CD14-positive monocyte (primary cell): ENCODE results near the gene FKBP2. TPM values are rescaled to one million over a fixed set of nuclear protein-coding genes. Genes with fewer than 3 reads are reported as not detected.

Source experiments
- DNase-seq, 3 donors: peaks; one replicate each; pipeline ENCODE4 v3.0.0-alpha.2; 2011 to 2022
- H2AFZ ChIP-seq: 2 replicates; pipeline ENCODE4 v1.6.0; 2012; ENCODE audit warnings: mild to moderate bottlenecking, low read depth, low read length, inconsistent platforms; ENCODE audit not compliant: insufficient read depth, poor library complexity, severe bottlenecking
- H3K27ac ChIP-seq, 2 donors: 1 replicate in 1 of 2; 2 replicates in 1 of 2; pipeline ENCODE4 v1.5.1; 2012 to 2013; ENCODE audit warnings: low read length in 2 of 2, control low read depth in 1 of 2, inconsistent platforms in 1 of 2, low read depth in 1 of 2, mild to moderate bottlenecking in 1 of 2
- H3K27me3 ChIP-seq, 2 donors: one replicate each; pipeline versions ENCODE4 v1.6.0 to v1.6.1; 2011 to 2013; ENCODE audit warnings: low read length in 2 of 2; ENCODE audit not compliant: control insufficient read depth in 2 of 2, insufficient read depth in 2 of 2
- H3K36me3 ChIP-seq, 2 donors: replicated peaks in 1 of 2; 1 replicate in 1 of 2; 2 replicates in 1 of 2; pipeline versions ENCODE4 v1.5.1 to v1.6.1; 2012 to 2013; ENCODE audit warnings: low read length in 2 of 2, control low read depth in 1 of 2, inconsistent platforms in 1 of 2, mild to moderate bottlenecking in 1 of 2; ENCODE audit not compliant: insufficient read depth in 2 of 2, control insufficient read depth in 1 of 2
- H3K4me1 ChIP-seq, 2 donors: 1 replicate in 1 of 2; 2 replicates in 1 of 2; pipeline versions ENCODE4 v1.5.1 to v1.6.1; 2012 to 2013; ENCODE audit warnings: low read length in 2 of 2, control low read depth in 1 of 2, inconsistent platforms in 1 of 2, mild to moderate bottlenecking in 1 of 2, moderate library complexity in 1 of 2; ENCODE audit not compliant: insufficient read depth in 2 of 2, control insufficient read depth in 1 of 2
- H3K4me2 ChIP-seq: replicated peaks from 2 replicates; pipeline ENCODE3; 2012; ENCODE audit warnings: low read length, moderate library complexity, mild to moderate bottlenecking; ENCODE audit not compliant: poor library complexity, severe bottlenecking; ENCODE audit errors: extremely low read depth
- H3K4me3 ChIP-seq, 3 experiments: fragments of 200-600 bp in 1 of 3; sonication (generic) in 1 of 3; replicated peaks in 1 of 3; 1 replicate in 2 of 3; 2 replicates in 1 of 3; pipeline ENCODE4 v1.5.1; 2011 to 2013; ENCODE audit warnings: low read length in 3 of 3, mild to moderate bottlenecking in 3 of 3, control low read depth in 2 of 3, low read depth in 2 of 3, inconsistent platforms in 1 of 3, moderate library complexity in 1 of 3
- H3K79me2 ChIP-seq: 2 replicates; pipeline ENCODE4 v1.6.0; 2012; ENCODE audit warnings: mild to moderate bottlenecking, control low read depth, inconsistent platforms, low read length, moderate library complexity; ENCODE audit not compliant: insufficient read depth
- H3K9ac ChIP-seq: 2 replicates; pipeline ENCODE4 v1.6.0; 2017; ENCODE audit warnings: low read length, mild to moderate bottlenecking; ENCODE audit not compliant: insufficient read depth, poor library complexity, severe bottlenecking
- H3K9me3 ChIP-seq, 2 donors: replicated peaks in 1 of 2; 1 replicate in 1 of 2; 2 replicates in 1 of 2; pipeline versions ENCODE4 v1.5.1 to v1.6.1; 2012 to 2013; ENCODE audit warnings: low read length in 2 of 2, control low read depth in 1 of 2; ENCODE audit not compliant: control insufficient read depth in 1 of 2, insufficient read depth in 1 of 2
- H4K20me1 ChIP-seq: 2 replicates; pipeline ENCODE4 v1.6.0; 2012; ENCODE audit warnings: mild to moderate bottlenecking, low read length, control low read depth, moderate library complexity; ENCODE audit not compliant: insufficient read depth
- H3K27ac Mint-ChIP-seq, 7 donors: one replicate each; pipeline ENCODE4 v1.8.0; 2020; ENCODE audit warnings: mild to moderate bottlenecking in 7 of 7, mixed read lengths in 7 of 7, moderate library complexity in 6 of 7, inconsistent platforms in 2 of 7
- H3K27me3 Mint-ChIP-seq, 3 donors: one replicate each; pipeline ENCODE4 v1.8.0; 2021 to 2022; ENCODE audit warnings: low read depth in 3 of 3, mild to moderate bottlenecking in 3 of 3, mixed read lengths in 3 of 3, moderate library complexity in 3 of 3, inconsistent platforms in 1 of 3
- H3K36me3 Mint-ChIP-seq, 2 donors: one replicate each; pipeline ENCODE4 v1.8.0; 2020; ENCODE audit warnings: mixed read lengths in 2 of 2, inconsistent platforms in 1 of 2, mild to moderate bottlenecking in 1 of 2
- H3K4me1 Mint-ChIP-seq: one replicate; pipeline ENCODE4 v1.8.0; 2020; ENCODE audit warnings: mild to moderate bottlenecking, mixed read lengths
- H3K4me3 Mint-ChIP-seq, 2 donors: one replicate each; pipeline ENCODE4 v1.8.0; 2020; ENCODE audit warnings: mild to moderate bottlenecking in 2 of 2, mixed read lengths in 2 of 2, moderate library complexity in 1 of 2
- H3K9me3 Mint-ChIP-seq, 7 donors: one replicate each; pipeline ENCODE4 v1.8.0; 2020 to 2022; ENCODE audit warnings: mixed read lengths in 7 of 7, mild to moderate bottlenecking in 6 of 7, moderate library complexity in 6 of 7, inconsistent platforms in 2 of 7
- CTCF ChIP-seq: fragments of 200-600 bp; IDR thresholded peaks from one replicate; pipeline ENCODE4 v1.8.0; 2022; ENCODE audit warnings: antibody characterized with exemption, mild to moderate bottlenecking
- WGBS: methylation state at CpG from one replicate; pipeline ENCODE4 v1.1.5; 2013; ENCODE audit warnings: missing lambda C conversion rate; ENCODE audit not compliant: insufficient coverage; 5-methylcytosine and 5-hydroxymethylcytosine counted together
- intact Hi-C, 2 donors: fragments of 100-400 bp; cut with micrococcal nuclease; formaldehyde crosslinking; loops; one replicate each; pipeline versions ENCODE4 v1.15.0 to v1.15.1; 2023
- polyA plus RNA-seq, 3 donors: library from polyadenylated mRNA; depleted of rRNA in 1 of 3; unstranded in 2 of 3; stranded (reverse) in 1 of 3; fragments of 300-500 nt in 2 of 3; fragments of >200 nt in 1 of 3; fragmentation: Illumina TruSeq in 2 of 3; gene quantifications; 1 replicate in 2 of 3; 2 replicates in 1 of 3; pipeline ENCODE4 v1.2.3, GENCODE V29; 2012 to 2021

FKBP2 gene
- polyA plus RNA-seq, 3 donors = 38.9 to 80.7 (median 71.1) TPM

- H3K9me3 Mint-ChIP-seq = peaks cover 0 to 2% (median 0%) of the 10 kb centered on the region in 7 donors
- peaks cover 48 to 63% of the 10 kb centered on the region in 2 donors for H3K36me3 Mint-ChIP-seq
- no peaks in the 10 kb centered on the region for H3K27me3 ChIP-seq
- no peak overlapping the region for H3K4me3 ChIP-seq
- H3K4me1 ChIP-seq = peaks cover 27 to 37% of the 10 kb centered on the region in 2 donors
- no peak for TF ChIP-seq CTCF
- H4K20me1 ChIP-seq = peaks cover 71% of the 10 kb centered on the region
- H2AFZ ChIP-seq = no peak overlapping the region
- H3K4me1 Mint-ChIP-seq = peaks cover 25% of the 10 kb centered on the region
- no peak for DNase-seq
- WGBS = 79% methylated on average over 5 of the region's 9 CpGs
- no peaks in the 10 kb centered on the region for H3K9me3 ChIP-seq
- no peaks in the 10 kb centered on the region for H3K27me3 Mint-ChIP-seq
- H3K4me2 ChIP-seq = no peak overlapping the region
- peaks cover 39% of the 10 kb centered on the region for H3K79me2 ChIP-seq
- H3K4me3 Mint-ChIP-seq = no peak overlapping the region
- intact Hi-C loops = no loop called here
- H3K36me3 ChIP-seq = peaks cover 58 to 63% of the 10 kb centered on the region in 2 donors
- H3K27ac ChIP-seq = peak overlapping the region in 1 of 2 donors; percentile 45
- no peak overlapping the region for H3K9ac ChIP-seq
- H3K27ac Mint-ChIP-seq = peak overlapping the region in 3 of 7 donors; percentile 16 to 41 (median 23)
Observed at GRCh38 chr11:64222651-64223000, 18.3 kb upstream of the FKBP2 start.

DNA sequence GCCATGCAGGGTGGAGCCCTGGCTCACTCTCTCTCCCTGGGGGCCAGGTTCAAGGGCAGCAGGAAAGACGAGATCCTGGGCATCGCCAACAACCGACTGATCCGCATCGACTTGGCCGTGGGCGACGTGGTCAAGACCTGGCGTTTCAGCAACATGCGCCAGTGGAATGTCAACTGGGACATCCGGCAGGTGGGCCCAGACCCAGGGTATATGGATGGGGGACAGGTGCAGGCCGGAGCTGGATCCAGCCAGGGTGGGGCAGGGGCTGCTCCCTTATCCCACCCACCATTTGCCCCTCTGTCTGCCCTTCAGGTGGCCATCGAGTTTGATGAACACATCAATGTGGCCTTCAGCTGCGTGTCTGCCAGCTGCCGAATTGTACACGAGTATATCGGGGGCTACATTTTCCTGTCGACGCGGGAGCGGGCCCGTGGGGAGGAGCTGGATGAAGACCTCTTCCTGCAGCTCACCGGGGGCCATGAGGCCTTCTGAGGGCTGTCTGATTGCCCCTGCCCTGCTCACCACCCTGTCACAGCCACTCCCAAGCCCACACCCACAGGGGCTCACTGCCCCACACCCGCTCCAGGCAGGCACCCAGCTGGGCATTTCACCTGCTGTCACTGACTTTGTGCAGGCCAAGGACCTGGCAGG lies 17.8 kb upstream of the FKBP2 start:
- Histone ChIP-seq H3K27ac (peak overlapping the region; percentile 14 to 45), H3K4me2 (no peak overlapping the region), H4K20me1 (peaks cover 66% of the 10 kb centered on the region), H2AFZ (no peak overlapping the region), H3K36me3 (peaks cover 56 to 58% of the 10 kb centered on the region in 2 donors), H3K27me3 (no peaks in the 10 kb centered on the region), H3K4me3 (no peak overlapping the region), H3K4me1 (peaks cover 28 to 39% of the 10 kb centered on the region in 2 donors), H3K79me2 (peaks cover 40% of the 10 kb centered on the region), H3K9ac (no peak overlapping the region), H3K9me3 (no peaks in the 10 kb centered on the region)
- intact Hi-C loops = no loop called here
- H3K27me3 Mint-ChIP-seq = peaks cover 0 to 1% (median 0%) of the 10 kb centered on the region in 3 donors
- peaks cover 45 to 58% of the 10 kb centered on the region in 2 donors for H3K36me3 Mint-ChIP-seq
- peak overlapping the region in 3 of 7 donors; percentile 15 to 41 (median 23) for H3K27ac Mint-ChIP-seq
- no peak overlapping the region for H3K4me3 Mint-ChIP-seq
- DNase-seq = peak in 1 of 3 donors; percentile 2
- peaks cover 30% of the 10 kb centered on the region for H3K4me1 Mint-ChIP-seq
- no peak for TF ChIP-seq CTCF
- WGBS = 89% methylated on average over 18 of the region's 24 CpGs
- no peaks in the 10 kb centered on the region for H3K9me3 Mint-ChIP-seq
